A549 (cell line): ENCODE results near the gene MIEF1.

Source experiments
- CHD2 ChIP-seq: fragments of 150-350 bp; IDR thresholded peaks from 2 replicates; pipeline ENCODE4 v1.6.1; 2014; ENCODE audit warnings: low read length; ENCODE audit not compliant: partially characterized antibody
- EP300 ChIP-seq, 2 experiments: fragments of >200 bp; sonication (Bioruptor Twin); formaldehyde crosslinking; IDR thresholded peaks; 2 replicates in 1 of 2; 3 replicates in 1 of 2; pipeline ENCODE4 v1.6.1; 2016 to 2017
- NR3C1 ChIP-seq: fragments of >200 bp; sonication (Bioruptor Twin); formaldehyde crosslinking; IDR thresholded peaks from 3 replicates; pipeline ENCODE4 v1.6.1; 2017
- POLR2A ChIP-seq: IDR thresholded peaks from 2 replicates; pipeline ENCODE4 v1.6.1; 2012; ENCODE audit warnings: mild to moderate bottlenecking, low read length
- TF ChIP-seq, protein P1 (sequence below): IDR thresholded peaks from 2 replicates; pipeline ENCODE4 v1.6.1; 2012; ENCODE audit warnings: low read depth, borderline replicate concordance
- TF ChIP-seq, protein P2 (sequence below): fragments of >200 bp; sonication (Bioruptor Twin); formaldehyde crosslinking; IDR thresholded peaks from 3 replicates; pipeline ENCODE4 v1.5.1; 2016
- TF ChIP-seq, protein P3 (sequence below): fragments of 200-600 bp; sonication (generic); IDR thresholded peaks from 2 replicates; pipeline ENCODE4 v1.6.1; 2016; ENCODE audit warnings: antibody characterized with exemption, mild to moderate bottlenecking, moderate library complexity

DNA sequence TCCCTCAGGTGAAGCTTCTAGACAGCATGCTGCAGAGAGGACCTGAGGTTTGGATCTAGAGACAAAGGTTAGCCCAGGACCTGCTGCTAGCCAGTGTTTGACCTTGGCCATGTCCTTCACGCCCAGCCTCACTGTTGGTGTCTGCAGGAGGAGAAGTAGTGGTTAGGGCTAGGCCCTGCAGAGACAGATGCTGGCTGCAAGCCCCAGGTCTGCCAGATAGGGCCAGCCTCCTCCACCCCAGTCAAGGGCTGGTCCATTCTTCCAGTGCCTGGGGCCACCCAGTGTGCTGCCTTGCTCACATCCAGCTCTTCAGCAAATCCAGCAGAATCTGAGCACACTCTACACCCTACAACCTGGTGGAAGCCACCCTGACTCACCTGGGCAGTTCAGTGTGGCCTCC is 21.5 kb upstream of the MIEF1 start:
- TF ChIP-seq, protein P1, sequence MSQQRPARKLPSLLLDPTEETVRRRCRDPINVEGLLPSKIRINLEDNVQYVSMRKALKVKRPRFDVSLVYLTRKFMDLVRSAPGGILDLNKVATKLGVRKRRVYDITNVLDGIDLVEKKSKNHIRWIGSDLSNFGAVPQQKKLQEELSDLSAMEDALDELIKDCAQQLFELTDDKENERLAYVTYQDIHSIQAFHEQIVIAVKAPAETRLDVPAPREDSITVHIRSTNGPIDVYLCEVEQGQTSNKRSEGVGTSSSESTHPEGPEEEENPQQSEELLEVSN = no peak
- no peak for TF ChIP-seq CHD2
- TF ChIP-seq, protein P2, sequence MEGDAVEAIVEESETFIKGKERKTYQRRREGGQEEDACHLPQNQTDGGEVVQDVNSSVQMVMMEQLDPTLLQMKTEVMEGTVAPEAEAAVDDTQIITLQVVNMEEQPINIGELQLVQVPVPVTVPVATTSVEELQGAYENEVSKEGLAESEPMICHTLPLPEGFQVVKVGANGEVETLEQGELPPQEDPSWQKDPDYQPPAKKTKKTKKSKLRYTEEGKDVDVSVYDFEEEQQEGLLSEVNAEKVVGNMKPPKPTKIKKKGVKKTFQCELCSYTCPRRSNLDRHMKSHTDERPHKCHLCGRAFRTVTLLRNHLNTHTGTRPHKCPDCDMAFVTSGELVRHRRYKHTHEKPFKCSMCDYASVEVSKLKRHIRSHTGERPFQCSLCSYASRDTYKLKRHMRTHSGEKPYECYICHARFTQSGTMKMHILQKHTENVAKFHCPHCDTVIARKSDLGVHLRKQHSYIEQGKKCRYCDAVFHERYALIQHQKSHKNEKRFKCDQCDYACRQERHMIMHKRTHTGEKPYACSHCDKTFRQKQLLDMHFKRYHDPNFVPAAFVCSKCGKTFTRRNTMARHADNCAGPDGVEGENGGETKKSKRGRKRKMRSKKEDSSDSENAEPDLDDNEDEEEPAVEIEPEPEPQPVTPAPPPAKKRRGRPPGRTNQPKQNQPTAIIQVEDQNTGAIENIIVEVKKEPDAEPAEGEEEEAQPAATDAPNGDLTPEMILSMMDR = no peak
- TF ChIP-seq, protein P3, sequence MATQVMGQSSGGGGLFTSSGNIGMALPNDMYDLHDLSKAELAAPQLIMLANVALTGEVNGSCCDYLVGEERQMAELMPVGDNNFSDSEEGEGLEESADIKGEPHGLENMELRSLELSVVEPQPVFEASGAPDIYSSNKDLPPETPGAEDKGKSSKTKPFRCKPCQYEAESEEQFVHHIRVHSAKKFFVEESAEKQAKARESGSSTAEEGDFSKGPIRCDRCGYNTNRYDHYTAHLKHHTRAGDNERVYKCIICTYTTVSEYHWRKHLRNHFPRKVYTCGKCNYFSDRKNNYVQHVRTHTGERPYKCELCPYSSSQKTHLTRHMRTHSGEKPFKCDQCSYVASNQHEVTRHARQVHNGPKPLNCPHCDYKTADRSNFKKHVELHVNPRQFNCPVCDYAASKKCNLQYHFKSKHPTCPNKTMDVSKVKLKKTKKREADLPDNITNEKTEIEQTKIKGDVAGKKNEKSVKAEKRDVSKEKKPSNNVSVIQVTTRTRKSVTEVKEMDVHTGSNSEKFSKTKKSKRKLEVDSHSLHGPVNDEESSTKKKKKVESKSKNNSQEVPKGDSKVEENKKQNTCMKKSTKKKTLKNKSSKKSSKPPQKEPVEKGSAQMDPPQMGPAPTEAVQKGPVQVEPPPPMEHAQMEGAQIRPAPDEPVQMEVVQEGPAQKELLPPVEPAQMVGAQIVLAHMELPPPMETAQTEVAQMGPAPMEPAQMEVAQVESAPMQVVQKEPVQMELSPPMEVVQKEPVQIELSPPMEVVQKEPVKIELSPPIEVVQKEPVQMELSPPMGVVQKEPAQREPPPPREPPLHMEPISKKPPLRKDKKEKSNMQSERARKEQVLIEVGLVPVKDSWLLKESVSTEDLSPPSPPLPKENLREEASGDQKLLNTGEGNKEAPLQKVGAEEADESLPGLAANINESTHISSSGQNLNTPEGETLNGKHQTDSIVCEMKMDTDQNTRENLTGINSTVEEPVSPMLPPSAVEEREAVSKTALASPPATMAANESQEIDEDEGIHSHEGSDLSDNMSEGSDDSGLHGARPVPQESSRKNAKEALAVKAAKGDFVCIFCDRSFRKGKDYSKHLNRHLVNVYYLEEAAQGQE = no peak
- no peak for TF ChIP-seq EP300 (IDR thresholded peaks at IDR 0.05)
- TF ChIP-seq NR3C1 = no peak
- no peak for TF ChIP-seq POLR2A
